ENCODE measurements around the gene CDC40.

DNA sequence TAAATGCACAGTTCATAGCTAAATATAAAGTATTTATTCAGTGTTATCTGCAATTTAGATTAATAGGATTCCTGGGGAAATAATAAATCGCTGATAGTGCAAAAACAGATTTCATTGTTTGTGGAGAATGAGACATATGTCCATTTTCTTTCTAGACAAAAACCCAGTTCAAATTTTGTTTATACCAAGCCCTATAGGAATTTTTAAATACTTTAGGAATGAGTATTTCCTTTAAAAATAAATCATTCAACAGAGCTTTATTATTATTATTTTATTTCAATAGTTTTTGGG is 91.5 kb downstream of the CDC40 start:
- TF ChIP-seq, protein P1, sequence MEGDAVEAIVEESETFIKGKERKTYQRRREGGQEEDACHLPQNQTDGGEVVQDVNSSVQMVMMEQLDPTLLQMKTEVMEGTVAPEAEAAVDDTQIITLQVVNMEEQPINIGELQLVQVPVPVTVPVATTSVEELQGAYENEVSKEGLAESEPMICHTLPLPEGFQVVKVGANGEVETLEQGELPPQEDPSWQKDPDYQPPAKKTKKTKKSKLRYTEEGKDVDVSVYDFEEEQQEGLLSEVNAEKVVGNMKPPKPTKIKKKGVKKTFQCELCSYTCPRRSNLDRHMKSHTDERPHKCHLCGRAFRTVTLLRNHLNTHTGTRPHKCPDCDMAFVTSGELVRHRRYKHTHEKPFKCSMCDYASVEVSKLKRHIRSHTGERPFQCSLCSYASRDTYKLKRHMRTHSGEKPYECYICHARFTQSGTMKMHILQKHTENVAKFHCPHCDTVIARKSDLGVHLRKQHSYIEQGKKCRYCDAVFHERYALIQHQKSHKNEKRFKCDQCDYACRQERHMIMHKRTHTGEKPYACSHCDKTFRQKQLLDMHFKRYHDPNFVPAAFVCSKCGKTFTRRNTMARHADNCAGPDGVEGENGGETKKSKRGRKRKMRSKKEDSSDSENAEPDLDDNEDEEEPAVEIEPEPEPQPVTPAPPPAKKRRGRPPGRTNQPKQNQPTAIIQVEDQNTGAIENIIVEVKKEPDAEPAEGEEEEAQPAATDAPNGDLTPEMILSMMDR (IDR thresholded peaks at IDR 0.05) = no peak
- no peak for TF ChIP-seq POLR2A (IDR thresholded peaks at IDR 0.05)

Measured in thyroid gland (tissue), 4 donors.